GM12873 (cell line): ENCODE measurements around the gene CTAG2.

ENCODE experiments used
- CTCF ChIP-seq: IDR thresholded peaks from 2 replicates; pipeline ENCODE4 v1.5.1; 2012; ENCODE audit warnings: low read depth, mild to moderate bottlenecking, moderate library complexity, low read length, control low read depth; ENCODE audit not compliant: insufficient read depth; ENCODE audit errors: missing control alignments

Gene CTAG2

GRCh38 chrX:154660541-154660940 is 7.2 kb upstream of the CTAG2 start:
- no peak for TF ChIP-seq CTCF

- no peak for TF ChIP-seq CTCF
Observed at GRCh38 chrX:154658957-154659356, 5.6 kb upstream of the CTAG2 start.

- no peak for TF ChIP-seq CTCF
Observed at GRCh38 chrX:154658187-154658586, 4.8 kb upstream of the CTAG2 start.

GRCh38 chrX:154657226-154657805 is 3.9 kb upstream of the CTAG2 start:
- TF ChIP-seq CTCF, result no peak

GRCh38 chrX:154655786-154656185 is 2.4 kb upstream of the CTAG2 start:
- TF ChIP-seq CTCF, result no peak

- no peak for TF ChIP-seq CTCF
Observed at GRCh38 chrX:154655346-154655745, 2.0 kb upstream of the CTAG2 start.

GRCh38 chrX:154654925-154655324 is 1.5 kb upstream of the CTAG2 start:
- TF ChIP-seq CTCF, result no peak
